ENCODE results near the gene SRCAP. TPM values are rescaled to one million over a fixed set of nuclear protein-coding genes. Genes with fewer than 3 reads are reported as not detected.

SRCAP gene
- polyA plus RNA-seq, 1 of the 3 experiments (the other 2 are of a cell fraction), result 5.6 TPM

GRCh38 chr16:30743716-30744115, 44.7 kb downstream of the SRCAP start:
- TF ChIP-seq ELF1 (IDR thresholded peaks at IDR 0.05) (no peak), POLR2AphosphoS5 (IDR thresholded peaks at IDR 0.05; ENCODE audit: low read depth, low read length) (no peak)
- ChIA-PET POLR2A (no interaction called here), CTCF (no interaction called here)
- H3K27me3 ChIP-seq (ENCODE audit: insufficient read depth), result no peaks in the 10 kb centered on the region
- H3K27ac ChIP-seq (ENCODE audit: low read depth in 2 of 2, low read length in 1 of 2), result no peak overlapping the region
- H3F3A ChIP-seq (replicated peaks; ENCODE audit: insufficient read depth), result peaks cover 38% of the 10 kb centered on the region
- peaks cover 15 to 29% of the 10 kb centered on the region in 2 experiments; a peak in 3 of 4 replicates for H3K4me1 ChIP-seq (ENCODE audit: control insufficient read depth in 1 of 2, insufficient read depth in 2 of 2, low read depth in 1 of 2, low read length in 1 of 2)
- WGBS (ENCODE audit: low lambda C conversion rate), result 93% methylated on average over 11 of the region's 11 CpGs
- H2AFZ ChIP-seq (ENCODE audit: low read depth), result no peak overlapping the region
- peaks cover 2% of the 10 kb centered on the region; the same call in 1 of the 2 replicates for H3K79me2 ChIP-seq (ENCODE audit: insufficient read depth)
- no peak for DNase-seq
- H3K9me3 ChIP-seq, result no peaks in the 10 kb centered on the region
- no peak overlapping the region for H3K9ac ChIP-seq
- H4K20me1 ChIP-seq (ENCODE audit: insufficient read depth), result 0 out of 2 replicates have a peak, but pooled peaks cover 7% of the 10 kb centered on the region
- no peaks in the 10 kb centered on the region for H3K9me2 ChIP-seq
- peaks cover 14 to 31% of the 10 kb centered on the region in 2 experiments for H3K36me3 ChIP-seq (replicated peaks in 1 of 2; ENCODE audit: control insufficient read depth in 1 of 2, insufficient read depth in 2 of 2, low read length in 1 of 2)
- H3K4me2 ChIP-seq, result no peak overlapping the region
- H3K4me3 ChIP-seq (ENCODE audit: low read depth in 2 of 2, low read length in 1 of 2), result no peak overlapping the region

GRCh38 chr16:30744183-30744582, 45.2 kb downstream of the SRCAP start:
- no peak for TF ChIP-seq JUND (IDR thresholded peaks at IDR 0.05)
- TF ChIP-seq PBX3 (IDR thresholded peaks at IDR 0.05), result no peak
- TF ChIP-seq GABPA (IDR thresholded peaks at IDR 0.05; ENCODE audit: low read depth), result no peak
- TF ChIP-seq TEAD4 (IDR thresholded peaks at IDR 0.05; ENCODE audit: borderline replicate concordance, insufficient read depth), result no peak
- TF ChIP-seq EZH2phosphoT487 (IDR thresholded peaks at IDR 0.05; ENCODE audit: borderline replicate concordance, low read depth), result no peak
- TF ChIP-seq USF2 (IDR thresholded peaks at IDR 0.05; ENCODE audit: borderline replicate concordance, low read depth, low read length), result no peak
- no peak for TF ChIP-seq POLR2AphosphoS5 (IDR thresholded peaks at IDR 0.05; ENCODE audit: low read depth, low read length)
- no peak for TF ChIP-seq SIN3A (IDR thresholded peaks at IDR 0.05; ENCODE audit: borderline replicate concordance, low read depth, low read length)
- no peak for TF ChIP-seq REST (IDR thresholded peaks at IDR 0.05; ENCODE audit: low read depth, low read length)
- no peak for TF ChIP-seq CHD2 (IDR thresholded peaks at IDR 0.05; ENCODE audit: low read length, partially characterized antibody)
- Histone ChIP-seq H3K9ac (no peak overlapping the region), H3K79me2 (ENCODE audit: insufficient read depth) (peaks cover 4% of the 10 kb centered on the region), H3K9me2 (no peaks in the 10 kb centered on the region), H4K20me1 (ENCODE audit: insufficient read depth) (0 out of 2 replicates have a peak, but pooled peaks cover 7% of the 10 kb centered on the region), H3K4me3 (ENCODE audit: low read depth in 2 of 2, low read length in 1 of 2) (no peak overlapping the region), H3K27me3 (ENCODE audit: insufficient read depth) (no peaks in the 10 kb centered on the region), H2AFZ (ENCODE audit: low read depth) (no peak overlapping the region), H3K4me2 (no peak overlapping the region), H3F3A (replicated peaks; ENCODE audit: insufficient read depth) (peaks cover 38% of the 10 kb centered on the region), H3K36me3 (replicated peaks in 1 of 2; ENCODE audit: control insufficient read depth in 1 of 2, insufficient read depth in 2 of 2, low read length in 1 of 2) (peaks cover 14 to 26% of the 10 kb centered on the region in 2 experiments), H3K27ac (ENCODE audit: low read depth in 2 of 2, low read length in 1 of 2) (no peak overlapping the region), H3K9me3 (no peaks in the 10 kb centered on the region), H3K4me1 (ENCODE audit: control insufficient read depth in 1 of 2, insufficient read depth in 2 of 2, low read depth in 1 of 2, low read length in 1 of 2) (peaks cover 15 to 29% of the 10 kb centered on the region in 2 experiments; a peak in 3 of 4 replicates)
- DNase-seq, result no peak
- ChIA-PET CTCF (no interaction called here), POLR2A (no interaction called here)
- 96% methylated on average over 2 of the region's 2 CpGs for WGBS (ENCODE audit: low lambda C conversion rate)
